HepG2 (cell line): ENCODE data around the gene CTIF. TPM values are rescaled to one million over a fixed set of nuclear protein-coding genes. Genes with fewer than 3 reads are reported as not detected.
A peak's percentile ranks its signal among the peaks of the same experiment; 100 is the strongest.

Experiments used
- ASH2L ChIP-seq: fragments of 300-600, 200-600 bp; sonication (generic); IDR thresholded peaks from 2 replicates; pipeline ENCODE4 v1.7.0; 2017; ENCODE audit warnings: low read depth, mild to moderate bottlenecking, moderate library complexity, mixed read lengths, low read length; ENCODE audit not compliant: insufficient read length
- ATF7-NPFF ChIP-seq: sonication (generic); formaldehyde crosslinking; IDR thresholded peaks from 2 replicates; pipeline ENCODE4 v1.8.1; 2023; ENCODE audit warnings: mild to moderate bottlenecking, low read depth, missing genetic modification reagents, moderate library complexity
- EED ChIP-seq: sonication (generic); formaldehyde crosslinking; IDR thresholded peaks from 2 replicates; pipeline ENCODE4 v1.5.0; 2020; ENCODE audit warnings: mild to moderate bottlenecking, missing genetic modification reagents
- EP300 ChIP-seq, 3 experiments: sonication (generic) in 1 of 3; formaldehyde crosslinking in 1 of 3; IDR thresholded peaks; 2 replicates each; pipeline versions ENCODE4 v1.5.1 to v1.6.1; 2011 to 2020; ENCODE audit warnings: low read depth in 2 of 3, low read length in 2 of 3, borderline replicate concordance in 1 of 3, improper control_type of control experiment in 1 of 3, mild to moderate bottlenecking in 1 of 3, missing genetic modification reagents in 1 of 3, moderate library complexity in 1 of 3
- FOXC1 ChIP-seq: sonication (generic); formaldehyde crosslinking; IDR thresholded peaks from 2 replicates; pipeline ENCODE4 v1.8.0; 2022; ENCODE audit warnings: mild to moderate bottlenecking, missing genetic modification reagents, borderline replicate concordance
- FOXK1 ChIP-seq: sonication (generic); formaldehyde crosslinking; IDR thresholded peaks from 2 replicates; pipeline ENCODE4 v1.4.0; 2020; ENCODE audit warnings: low read depth, missing genetic modification reagents, borderline replicate concordance
- MAZ ChIP-seq, 2 experiments: sonication (generic) in 1 of 2; formaldehyde crosslinking in 1 of 2; IDR thresholded peaks; 2 replicates each; pipeline versions ENCODE4 v1.5.0 to v1.6.1; 2012 to 2020; ENCODE audit warnings: low read depth in 2 of 2, mild to moderate bottlenecking in 2 of 2, borderline replicate concordance in 1 of 2, improper control_type of control experiment in 1 of 2, low read length in 1 of 2, missing genetic modification reagents in 1 of 2, moderate library complexity in 1 of 2
- POGZ ChIP-seq: sonication (generic); formaldehyde crosslinking; IDR thresholded peaks from 2 replicates; pipeline ENCODE4 v1.4.0; 2020; ENCODE audit warnings: mild to moderate bottlenecking, missing genetic modification reagents
- PPARG ChIP-seq: conservative IDR thresholded peaks from 2 replicates; pipeline ENCODE4 v1.6.1; 2016; ENCODE audit warnings: missing biosample characterization, missing genetic modification reagents
- RELA ChIP-seq: sonication (generic); formaldehyde crosslinking; IDR thresholded peaks from 2 replicates; pipeline ENCODE4 v1.4.0; 2020; ENCODE audit warnings: missing genetic modification reagents
- TEAD2 ChIP-seq: sonication (generic); formaldehyde crosslinking; IDR thresholded peaks from 2 replicates; pipeline ENCODE4 v1.9.0; 2021; ENCODE audit warnings: missing genetic modification reagents
- ZMYM3 ChIP-seq: sonication (generic); formaldehyde crosslinking; IDR thresholded peaks from 2 replicates; pipeline ENCODE4 v1.5.1; 2020; ENCODE audit warnings: mild to moderate bottlenecking, missing genetic modification reagents
- ZNF10 ChIP-seq: sonication (generic); formaldehyde crosslinking; IDR thresholded peaks from 2 replicates; pipeline ENCODE4 v1.4.0; 2020; ENCODE audit warnings: mild to moderate bottlenecking, low read depth, missing genetic modification reagents, borderline replicate concordance
- ZNF282 ChIP-seq: fragments of 450-650 bp; IDR thresholded peaks from 2 replicates; pipeline ENCODE4 v1.6.1; 2018; ENCODE audit not compliant: partially characterized antibody
- ZNF383 ChIP-seq: sonication (generic); formaldehyde crosslinking; IDR thresholded peaks from 2 replicates; pipeline ENCODE4 v1.4.0; 2020; ENCODE audit warnings: missing genetic modification reagents, mild to moderate bottlenecking, borderline replicate concordance
- ZNF468 ChIP-seq: sonication (generic); formaldehyde crosslinking; IDR thresholded peaks from 2 replicates; pipeline ENCODE4 v1.8.0; 2022; ENCODE audit warnings: mild to moderate bottlenecking, moderate library complexity, missing genetic modification reagents
- ZNF660 ChIP-seq: sonication (generic); formaldehyde crosslinking; IDR thresholded peaks from 2 replicates; pipeline ENCODE4 v1.5.1; 2020; ENCODE audit warnings: mild to moderate bottlenecking, low read depth, missing genetic modification reagents, borderline replicate concordance
- ZNF703 ChIP-seq: sonication (generic); formaldehyde crosslinking; IDR thresholded peaks from 2 replicates; pipeline ENCODE4 v1.5.1; 2020; ENCODE audit warnings: missing genetic modification reagents, mild to moderate bottlenecking, moderate library complexity, borderline replicate concordance
- ZNF782 ChIP-seq: sonication (generic); formaldehyde crosslinking; IDR thresholded peaks from 2 replicates; pipeline ENCODE4 v1.4.0; 2020; ENCODE audit warnings: missing genetic modification reagents, mild to moderate bottlenecking, borderline replicate concordance
- ZSCAN22 ChIP-seq: sonication (generic); formaldehyde crosslinking; IDR thresholded peaks from 2 replicates; pipeline ENCODE4 v1.4.0; 2020; ENCODE audit warnings: mild to moderate bottlenecking, missing genetic modification reagents
- polyA plus RNA-seq, 8 experiments: library from polyadenylated mRNA; depleted of rRNA in 3 of 8; stranded (reverse) in 7 of 8; unstranded in 1 of 8; fragments of >200 nt; fragmentation: Illumina TruSeq in 4 of 8; extraction: Trizol in 4 of 8; gene quantifications; 2 replicates each; pipeline versions ENCODE4 v1.2.1 to v1.2.3, GENCODE V29; 2011 to 2016; ENCODE audit warnings: low read depth in 4 of 8, missing spikeins in 1 of 8, mixed read lengths in 1 of 8; ENCODE audit not compliant: insufficient read depth in 1 of 8
- total RNA-seq, 5 experiments: library from RNA; depleted of rRNA; stranded (reverse); fragments of >200 nt; fragmentation: Illumina TruSeq; extraction: Trizol; gene quantifications; 2 replicates each; pipeline ENCODE4 v1.2.3, GENCODE V29; 2016; ENCODE audit warnings: low read depth in 1 of 5
- TF ChIP-seq, protein P1 (sequence below): sonication (generic); formaldehyde crosslinking; IDR thresholded peaks from 2 replicates; pipeline ENCODE4 v1.4.0; 2020; ENCODE audit warnings: missing genetic modification reagents, mild to moderate bottlenecking, borderline replicate concordance
- TF ChIP-seq, protein P2 (sequence below): sonication (generic); formaldehyde crosslinking; IDR thresholded peaks from 2 replicates; pipeline ENCODE4 v1.5.0; 2020; ENCODE audit warnings: mild to moderate bottlenecking, missing genetic modification reagents
- TF ChIP-seq, protein P3 (sequence below): sonication (generic); formaldehyde crosslinking; conservative IDR thresholded peaks from 2 replicates; pipeline ENCODE4 v1.4.0; 2020; ENCODE audit warnings: missing genetic modification reagents

Gene CTIF
- total and polyA plus RNA-seq, 2 of the 13 experiments (the other 11 are each of a cell fraction or from before 2014, with no cell fraction given) = 18.2 to 28.0 TPM

DNA sequence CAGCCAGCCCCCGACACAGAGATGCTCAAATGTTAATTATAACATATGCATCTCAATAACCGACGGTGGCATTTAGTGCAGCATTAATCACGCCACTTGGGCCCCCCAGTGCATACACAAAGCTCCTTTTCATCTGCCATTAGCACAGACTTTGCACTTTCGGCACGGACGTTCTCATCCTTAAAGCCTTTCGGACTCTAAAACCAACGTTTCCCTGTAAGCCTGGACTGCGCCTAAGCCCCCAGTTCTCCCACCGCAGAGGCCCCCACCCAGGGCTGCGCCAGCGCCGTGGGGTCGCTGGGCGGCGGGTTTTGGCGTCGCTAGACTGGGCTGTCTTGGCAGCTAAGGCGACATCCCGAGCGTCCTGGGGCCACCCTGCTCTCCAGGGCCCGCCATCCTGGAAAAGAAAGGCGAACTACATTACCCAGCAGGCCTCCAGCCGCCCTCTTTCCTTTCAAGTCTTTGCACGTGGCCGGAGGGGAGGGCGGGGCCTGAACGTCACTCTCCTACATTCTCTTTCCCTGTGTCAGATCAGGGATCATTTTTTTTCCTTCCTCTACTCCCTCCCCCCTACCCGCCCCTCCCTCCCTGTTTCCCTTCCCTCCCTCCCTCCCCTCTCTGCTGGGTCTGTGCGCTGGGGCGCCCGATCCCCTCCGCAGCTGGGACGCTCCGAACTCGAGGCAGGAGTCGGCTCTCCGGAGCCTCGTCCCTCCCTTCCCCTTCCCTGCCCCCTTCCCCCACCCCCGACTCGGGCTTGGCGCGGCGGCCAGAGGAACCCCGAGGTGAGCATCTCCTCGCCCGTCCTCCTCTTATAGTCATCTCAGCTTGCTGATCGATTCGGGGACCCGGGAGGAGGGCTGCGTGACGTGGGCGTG, at the start of gene CTIF (continued):
- no peak for TF ChIP-seq ZNF703
- TF ChIP-seq, protein P1, sequence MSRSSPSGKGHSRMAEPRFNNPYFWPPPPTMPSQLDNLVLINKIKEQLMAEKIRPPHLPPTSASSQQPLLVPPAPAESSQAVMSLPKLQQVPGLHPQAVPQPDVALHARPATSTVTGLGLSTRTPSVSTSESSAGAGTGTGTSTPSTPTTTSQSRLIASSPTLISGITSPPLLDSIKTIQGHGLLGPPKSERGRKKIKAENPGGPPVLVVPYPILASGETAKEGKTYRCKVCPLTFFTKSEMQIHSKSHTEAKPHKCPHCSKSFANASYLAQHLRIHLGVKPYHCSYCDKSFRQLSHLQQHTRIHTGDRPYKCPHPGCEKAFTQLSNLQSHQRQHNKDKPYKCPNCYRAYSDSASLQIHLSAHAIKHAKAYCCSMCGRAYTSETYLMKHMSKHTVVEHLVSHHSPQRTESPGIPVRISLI (CRISPR knock-in tag) = peak; percentile 72
- TF ChIP-seq, protein P2, sequence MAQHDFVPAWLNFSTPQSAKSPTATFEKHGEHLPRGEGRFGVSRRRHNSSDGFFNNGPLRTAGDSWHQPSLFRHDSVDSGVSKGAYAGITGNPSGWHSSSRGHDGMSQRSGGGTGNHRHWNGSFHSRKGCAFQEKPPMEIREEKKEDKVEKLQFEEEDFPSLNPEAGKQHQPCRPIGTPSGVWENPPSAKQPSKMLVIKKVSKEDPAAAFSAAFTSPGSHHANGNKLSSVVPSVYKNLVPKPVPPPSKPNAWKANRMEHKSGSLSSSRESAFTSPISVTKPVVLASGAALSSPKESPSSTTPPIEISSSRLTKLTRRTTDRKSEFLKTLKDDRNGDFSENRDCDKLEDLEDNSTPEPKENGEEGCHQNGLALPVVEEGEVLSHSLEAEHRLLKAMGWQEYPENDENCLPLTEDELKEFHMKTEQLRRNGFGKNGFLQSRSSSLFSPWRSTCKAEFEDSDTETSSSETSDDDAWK = no peak
- TF ChIP-seq ZNF383 (CRISPR knock-in tag) = no peak
- TF ChIP-seq ATF7-NPFF (CRISPR knock-in tag) = no peak
- no peak for TF ChIP-seq ZMYM3 (CRISPR knock-in tag)
- no peak for TF ChIP-seq PPARG (CRISPR knock-in tag)
- TF ChIP-seq ZNF782 (CRISPR knock-in tag) = no peak
- no peak for TF ChIP-seq ZNF282
- TF ChIP-seq ZNF660 (CRISPR knock-in tag) = no peak
- peak; percentile 33; the same call in 1 of the 2 replicates for TF ChIP-seq MAZ (IDR thresholded peaks at IDR 0.05; ENCODE audit: borderline replicate concordance, low read depth, low read length)
- TF ChIP-seq MAZ (CRISPR knock-in tag; IDR thresholded peaks at IDR 0.05; ENCODE audit: low read depth) = peak; percentile 74; the same call in 1 of the 2 replicates
- no peak; the same call in 1 of the 2 replicates for TF ChIP-seq POGZ (CRISPR knock-in tag)
- TF ChIP-seq ZSCAN22 (CRISPR knock-in tag) = no peak
- no peak for TF ChIP-seq ZNF468 (CRISPR knock-in tag)
- TF ChIP-seq ZNF10 (CRISPR knock-in tag) = no peak
- TF ChIP-seq EED (CRISPR knock-in tag) = no peak
- TF ChIP-seq FOXC1 = no peak
- TF ChIP-seq, protein P3, sequence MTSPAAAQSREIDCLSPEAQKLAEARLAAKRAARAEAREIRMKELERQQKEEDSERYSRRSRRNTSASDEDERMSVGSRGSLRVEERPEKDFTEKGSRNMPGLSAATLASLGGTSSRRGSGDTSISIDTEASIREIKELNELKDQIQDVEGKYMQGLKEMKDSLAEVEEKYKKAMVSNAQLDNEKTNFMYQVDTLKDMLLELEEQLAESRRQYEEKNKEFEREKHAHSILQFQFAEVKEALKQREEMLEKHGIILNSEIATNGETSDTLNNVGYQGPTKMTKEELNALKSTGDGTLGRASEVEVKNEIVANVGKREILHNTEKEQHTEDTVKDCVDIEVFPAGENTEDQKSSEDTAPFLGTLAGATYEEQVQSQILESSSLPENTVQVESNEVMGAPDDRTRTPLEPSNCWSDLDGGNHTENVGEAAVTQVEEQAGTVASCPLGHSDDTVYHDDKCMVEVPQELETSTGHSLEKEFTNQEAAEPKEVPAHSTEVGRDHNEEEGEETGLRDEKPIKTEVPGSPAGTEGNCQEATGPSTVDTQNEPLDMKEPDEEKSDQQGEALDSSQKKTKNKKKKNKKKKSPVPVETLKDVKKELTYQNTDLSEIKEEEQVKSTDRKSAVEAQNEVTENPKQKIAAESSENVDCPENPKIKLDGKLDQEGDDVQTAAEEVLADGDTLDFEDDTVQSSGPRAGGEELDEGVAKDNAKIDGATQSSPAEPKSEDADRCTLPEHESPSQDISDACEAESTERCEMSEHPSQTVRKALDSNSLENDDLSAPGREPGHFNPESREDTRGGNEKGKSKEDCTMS (CRISPR knock-in tag) = no peak
- TF ChIP-seq TEAD2 (CRISPR knock-in tag) = no peak
- no peak; a peak in 1 of 4 replicates for TF ChIP-seq EP300 (IDR thresholded peaks at IDR 0.05; ENCODE audit: low read depth in 2 of 2, low read length in 2 of 2)
- TF ChIP-seq EP300 (CRISPR knock-in tag; IDR thresholded peaks at IDR 0.05; ENCODE audit: borderline replicate concordance) = no peak
- TF ChIP-seq ASH2L = peak; percentile 76
- no peak; the same call in 1 of the 2 replicates for TF ChIP-seq RELA (CRISPR knock-in tag)
- peak; percentile 35; the same call in 1 of the 2 replicates for TF ChIP-seq FOXK1 (CRISPR knock-in tag)
